Stimulated activated CD8-positive, alpha-beta memory T cell treated with anti-CD3 and anti-CD28 coated beads, Interleukin-4, amount 100 ng/mL, for 48 hours (primary cell): ENCODE data around the gene CREB1.
"Not testable (repeated sequence)": the region's sequence is repeated elsewhere in the genome, so short reads cannot be mapped to it uniquely, and the experiment has no call there.

Source experiments
- DNase-seq: peaks from one replicate; pipeline ENCODE4 v3.0.0-alpha.2; 2020

CREB1 gene

GRCh38 chr2:207621501-207622039 lies 91.8 kb downstream of the CREB1 start:
- DNase-seq, result no peak

GRCh38 chr2:207624185-207625013 lies 94.6 kb downstream of the CREB1 start:
- DNase-seq, result peak; percentile 76

GRCh38 chr2:207625014-207625907 lies 95.5 kb downstream of the CREB1 start, which contains the start of gene METTL21A:
TSS of gene METTL21A (minus strand) at chr2:207625394. CDS start at chr2:207624375, 1,019 bp downstream.
- peak; percentile 93 for DNase-seq

- DNase-seq, result no peak
Observed at GRCh38 chr2:207629553-207629952, 99.8 kb downstream of the CREB1 start.

- DNase-seq, result no peak
Observed at GRCh38 chr2:207630491-207630890, 100.7 kb downstream of the CREB1 start.

- no peak for DNase-seq
Observed at GRCh38 chr2:207632575-207633493, 103.1 kb downstream of the CREB1 start.

GRCh38 chr2:207633686-207634085 lies 103.9 kb downstream of the CREB1 start:
- DNase-seq, result no peak

- no peak for DNase-seq
Observed at GRCh38 chr2:207635468-207636200, 105.9 kb downstream of the CREB1 start.

GRCh38 chr2:207639288-207639687 lies 109.5 kb downstream of the CREB1 start:
- not testable (repeated sequence) for DNase-seq

GRCh38 chr2:207640160-207640559 lies 110.4 kb downstream of the CREB1 start:
- DNase-seq, result no peak

- DNase-seq, result no peak
Observed at GRCh38 chr2:207640661-207641060, 110.9 kb downstream of the CREB1 start.

- DNase-seq, result no peak
Observed at GRCh38 chr2:207643892-207644291, 114.1 kb downstream of the CREB1 start.

GRCh38 chr2:207646582-207646981 lies 116.8 kb downstream of the CREB1 start:
- DNase-seq, result not testable (repeated sequence)
